ENCODE measurements around the gene DOK5.

The DOK5 gene

GRCh38 chr20:54619682-54620081 is 144.3 kb downstream of the DOK5 start:
- DNase-seq, result no peak

DNA sequence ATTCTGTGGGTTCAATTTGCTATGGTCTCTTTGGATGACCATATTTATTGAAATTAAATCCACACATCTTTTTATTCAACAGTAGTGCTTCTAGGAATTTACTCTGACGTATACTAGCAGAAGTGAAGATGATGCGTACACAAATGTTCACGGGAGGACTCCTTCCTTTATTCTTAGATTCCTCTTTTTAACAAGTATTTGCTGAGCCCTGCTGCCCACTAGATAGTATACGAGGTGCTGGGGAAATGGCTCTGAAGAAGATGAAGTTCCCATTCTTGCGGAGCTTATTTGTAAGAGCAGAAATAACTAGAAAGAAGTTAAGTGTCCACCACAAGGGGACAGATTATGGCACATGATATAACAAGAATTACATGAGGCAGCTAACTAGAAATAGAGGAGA is 145.2 kb downstream of the DOK5 start:
- DNase-seq, result no peak

GRCh38 chr20:54622333-54623295 is 147.2 kb downstream of the DOK5 start:
- DNase-seq, result no peak

DNA sequence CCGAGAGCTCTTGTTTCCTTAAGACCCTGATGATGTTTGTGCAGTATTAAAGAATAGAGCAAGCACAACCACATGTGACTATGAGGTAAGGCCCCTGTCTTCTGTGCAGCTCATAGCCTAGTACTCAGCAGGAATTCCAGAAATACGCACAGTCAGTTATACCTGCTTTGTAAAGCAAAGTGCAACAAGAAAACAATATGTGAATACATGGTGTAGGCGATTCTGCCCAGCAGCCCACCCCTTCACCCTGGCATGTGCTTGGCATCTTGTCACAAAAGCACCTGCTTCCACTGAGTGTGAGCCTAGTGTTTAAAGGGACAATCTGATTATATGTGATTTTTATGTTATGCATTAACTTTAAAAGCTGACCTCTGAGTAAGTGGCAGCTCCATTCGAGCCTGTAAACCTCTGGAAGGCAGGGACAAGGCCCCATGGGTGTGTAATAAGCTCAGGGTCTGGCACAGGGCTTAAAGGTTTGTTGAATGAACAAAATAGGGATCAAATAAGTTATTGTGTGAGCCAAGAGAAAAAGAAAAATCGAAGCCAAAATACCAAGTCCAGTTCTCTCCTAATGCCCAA is 148.7 kb downstream of the DOK5 start:
- peak in 1 of 2 experiments; percentile 19 for DNase-seq

- peak; percentile 99 for DNase-seq
These were observed 149.5 kb downstream of the DOK5 start for GRCh38 chr20:54624706-54625390.

- DNase-seq, result no peak
These were observed 150.1 kb downstream of the DOK5 start for GRCh38 chr20:54625497-54625896.

- peak; percentile 78 to 87 for DNase-seq
These were observed 150.7 kb downstream of the DOK5 start for GRCh38 chr20:54626126-54626525.

DNA sequence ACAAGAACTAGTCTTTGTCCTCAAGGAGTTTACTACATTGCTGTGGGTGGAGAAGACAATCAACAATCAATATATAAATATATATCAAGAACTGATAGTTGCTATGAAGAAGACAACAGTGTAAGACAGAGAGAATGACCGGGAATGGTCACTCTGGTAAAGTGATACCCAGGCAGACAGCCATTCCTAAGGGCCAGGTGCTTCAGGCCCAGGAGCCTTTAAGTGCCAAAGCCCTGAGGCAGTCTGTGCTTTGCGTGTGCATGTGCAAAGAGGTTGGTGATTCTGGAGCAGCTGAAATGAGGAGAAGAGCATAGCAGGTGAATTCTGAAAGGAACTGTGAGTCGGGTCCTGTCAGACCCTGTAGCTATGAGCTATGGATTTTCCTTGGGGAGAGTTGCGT is 154.2 kb downstream of the DOK5 start:
- DNase-seq, result no peak

DNA sequence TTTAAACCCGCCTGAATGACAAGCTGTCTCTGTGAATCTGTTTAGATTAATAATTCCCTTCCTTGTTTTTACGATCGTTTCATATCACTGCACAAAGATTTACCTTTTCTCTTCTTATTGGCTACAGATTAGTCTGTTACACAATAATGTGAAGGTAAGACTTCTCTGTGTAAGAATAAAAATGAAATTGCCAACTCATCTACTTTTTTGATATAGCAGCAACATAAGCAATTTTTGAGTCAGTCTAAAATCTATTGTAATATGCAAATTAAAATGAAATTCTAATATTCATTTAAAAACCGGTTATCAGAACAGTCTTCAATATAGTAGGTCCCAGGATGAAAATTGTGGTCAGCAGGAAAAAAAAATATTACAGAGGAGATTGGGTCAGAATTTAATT is 155.2 kb downstream of the DOK5 start:
- no peak for DNase-seq

- DNase-seq, result no peak
These were observed 155.7 kb downstream of the DOK5 start for GRCh38 chr20:54631059-54631458.

DNA sequence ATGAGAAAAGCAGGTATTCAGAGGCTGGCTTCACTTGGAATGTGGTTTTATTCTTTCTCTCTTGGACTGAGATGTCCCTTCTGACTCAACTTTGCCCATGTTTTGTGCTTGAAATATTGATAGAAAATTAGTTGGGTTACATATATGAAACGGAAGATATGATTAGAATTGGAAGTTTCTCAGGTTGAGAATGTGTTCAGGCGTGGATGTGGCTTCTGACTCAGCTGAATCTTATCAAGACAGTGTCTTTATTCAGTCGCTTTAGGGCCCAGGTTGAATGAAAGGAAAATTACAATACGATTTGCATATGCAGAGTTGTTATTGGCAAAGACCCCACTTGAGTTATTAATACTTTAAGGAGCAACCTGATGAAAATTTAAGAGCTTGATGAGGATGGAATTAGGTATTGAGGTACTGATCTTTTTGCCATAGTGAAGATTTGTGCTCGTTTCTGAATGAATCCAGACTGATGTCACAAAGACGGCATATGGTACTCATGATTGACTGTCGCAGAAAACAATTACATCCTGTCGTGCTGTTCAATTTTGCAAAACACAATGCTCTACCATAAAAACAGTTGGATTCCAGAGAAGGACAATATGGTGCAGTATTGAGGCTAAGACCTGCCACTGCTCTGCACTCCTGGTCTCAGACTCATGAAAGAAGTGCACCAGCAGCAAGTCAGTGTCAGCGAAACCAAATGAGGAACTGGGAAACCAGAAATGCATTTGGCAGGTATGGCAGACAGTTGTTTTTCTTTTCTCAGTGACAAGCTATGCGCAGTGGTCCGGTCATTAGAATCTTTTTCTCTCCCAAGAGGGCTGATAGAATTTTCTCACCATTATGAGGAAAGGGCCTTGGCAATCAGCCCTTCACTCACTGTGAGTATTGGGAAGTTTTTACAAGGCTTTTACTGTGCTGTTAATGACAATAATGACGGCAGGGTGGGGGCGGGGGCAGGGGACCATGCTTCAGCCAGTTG is 158.3 kb downstream of the DOK5 start:
- peak; percentile 22 to 79 for DNase-seq

- no peak for DNase-seq
These were observed 161.2 kb downstream of the DOK5 start for GRCh38 chr20:54636575-54636974.

DNA sequence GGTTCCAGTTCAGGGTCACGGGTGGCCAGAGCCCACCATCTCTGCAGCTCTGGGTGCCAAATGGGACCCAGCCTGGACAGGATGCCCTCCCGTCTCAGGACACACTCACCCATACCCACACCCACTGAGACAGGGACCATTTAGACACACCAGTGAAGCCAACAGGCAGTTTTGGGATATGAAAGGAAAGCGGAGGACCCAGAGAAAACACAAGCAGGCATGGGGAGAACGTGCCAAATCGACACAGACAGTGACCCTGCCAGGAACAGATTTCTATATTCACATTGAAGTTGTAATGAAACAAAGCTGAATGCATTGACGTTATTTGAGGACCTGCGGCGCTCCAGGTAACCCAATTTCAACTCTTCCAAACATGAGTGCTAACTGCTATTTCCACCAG is 164.5 kb downstream of the DOK5 start:
- no peak for DNase-seq

DNA sequence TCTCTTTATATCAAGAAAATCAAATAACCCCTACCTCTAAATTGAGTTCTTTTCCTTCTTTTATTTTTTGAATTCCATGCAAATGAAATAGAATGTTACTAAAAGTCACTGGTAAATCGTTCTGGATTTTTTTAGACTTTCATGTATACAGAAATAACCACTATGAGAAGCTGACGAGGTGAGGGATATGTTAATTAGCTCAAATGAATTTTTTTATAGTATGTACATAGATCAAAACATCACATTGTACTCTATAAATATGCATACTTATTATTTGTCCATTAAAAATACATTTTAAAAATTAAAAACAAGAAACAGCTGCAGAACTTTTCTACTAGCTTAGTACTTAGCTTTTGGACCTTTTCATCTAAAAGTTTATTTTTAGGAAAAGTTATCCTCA is 165.4 kb downstream of the DOK5 start:
- no peak for DNase-seq

GRCh38 chr20:54642864-54643667 is 167.7 kb downstream of the DOK5 start:
- DNase-seq, result no peak

- DNase-seq, result no peak
These were observed 168.4 kb downstream of the DOK5 start for GRCh38 chr20:54643761-54644160.

- DNase-seq, result no peak
These were observed 170.2 kb downstream of the DOK5 start for GRCh38 chr20:54645445-54646155.

DNA sequence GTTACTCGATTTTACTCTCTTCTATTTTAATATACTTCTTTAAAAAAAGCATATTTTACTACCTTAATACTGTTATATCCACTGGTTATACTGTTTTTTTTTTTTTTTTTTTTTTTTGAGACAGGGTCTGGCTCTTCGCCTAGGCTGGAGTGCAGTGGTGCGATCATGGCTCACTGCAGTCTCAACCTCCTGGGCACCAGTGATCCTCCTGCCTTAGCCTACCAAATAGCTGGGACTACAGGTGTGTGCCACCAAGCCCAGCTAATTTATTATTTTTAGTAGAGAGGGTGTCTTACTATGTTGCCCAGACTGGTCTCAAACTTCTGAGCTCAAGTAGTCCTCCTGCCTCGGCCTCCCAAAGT is 170.7 kb downstream of the DOK5 start:
- DNase-seq, result no peak

- no peak for DNase-seq
These were observed 173.2 kb downstream of the DOK5 start for GRCh38 chr20:54648421-54649142.

GRCh38 chr20:54649511-54649962 is 174.1 kb downstream of the DOK5 start:
- DNase-seq, result peak; percentile 62 to 84

Measured in NCI-H524 (cell line).